GM21717 (cell line): Measurements from ENCODE around the gene IL1A.

Source experiments
- ATAC-seq: cut with Tn5 transposase; IDR thresholded peaks from one replicate; pipeline ENCODE4 v1.9.1; 2021; ENCODE audit warnings: mild to moderate bottlenecking, moderate library complexity; ENCODE audit not compliant: unreplicated experiment

The IL1A gene

GRCh38 chr2:112764071-112765044, 19.9 kb downstream of the IL1A start, which contains the start of gene CKAP2L:
TSS of gene CKAP2L (minus strand) at chr2:112764609. CDS start at chr2:112764598, 11 bp downstream.
- peak; percentile 95 for ATAC-seq

- no peak for ATAC-seq
Measured at GRCh38 chr2:112762276-112762675, 22.0 kb downstream of the IL1A start.

DNA sequence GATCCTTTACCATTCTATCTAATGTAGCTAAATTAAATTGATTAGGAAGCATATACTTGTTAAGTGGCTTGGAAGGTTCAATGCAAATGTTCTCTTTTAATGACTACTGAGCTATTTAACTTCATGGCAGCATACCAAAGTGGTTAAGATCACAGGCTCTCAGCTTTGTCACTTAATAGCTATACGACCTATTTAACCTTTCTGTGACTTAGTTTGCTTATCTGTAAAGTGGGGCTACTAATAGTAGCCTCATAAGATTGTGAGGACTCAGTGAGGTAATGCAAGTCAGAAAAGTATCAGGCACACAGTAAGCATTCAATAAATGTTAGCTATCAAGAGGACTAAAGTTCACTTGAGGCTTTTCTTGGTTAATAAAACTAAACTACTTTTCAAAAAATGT, 24.1 kb downstream of the IL1A start:
- ATAC-seq: no peak

DNA sequence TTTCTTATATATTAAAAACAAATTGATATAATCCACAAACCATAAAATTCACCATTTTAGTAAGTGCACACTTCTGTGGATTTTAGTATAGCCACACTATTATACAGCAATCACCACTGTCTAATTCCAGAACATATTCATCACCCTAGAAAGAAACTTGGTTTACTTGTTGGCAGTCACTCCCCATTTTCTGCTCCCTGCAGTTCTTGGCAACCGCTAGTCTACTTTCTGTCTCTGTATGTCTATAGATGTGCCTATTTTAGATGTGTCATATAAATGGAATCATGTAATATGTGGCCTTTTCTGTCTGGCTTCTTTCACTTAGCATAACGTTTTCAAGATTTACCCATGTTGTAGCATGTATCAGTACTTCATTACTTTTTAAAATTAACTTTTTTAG, 25.6 kb downstream of the IL1A start:
- ATAC-seq: no peak

DNA sequence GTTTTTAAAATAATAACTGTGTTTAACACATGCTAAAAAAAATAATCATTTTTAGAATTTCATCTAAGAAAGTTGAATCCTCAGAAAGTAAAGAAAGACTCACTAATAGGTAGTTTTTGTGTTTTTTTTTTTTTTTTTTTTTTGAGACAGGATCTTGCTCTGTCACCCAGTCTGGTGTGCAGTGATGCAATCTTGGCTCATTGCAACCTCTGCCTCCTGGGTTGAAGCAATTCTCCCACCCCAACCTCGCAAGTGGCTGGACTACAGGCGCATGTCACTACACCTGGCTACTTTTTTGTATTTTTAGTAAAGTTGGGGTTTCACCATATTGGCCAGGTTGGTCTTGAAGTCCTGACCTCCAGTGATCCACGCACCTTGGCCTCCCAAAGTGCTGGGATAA, 27.0 kb downstream of the IL1A start:
- no peak for ATAC-seq

GRCh38 chr2:112756207-112756606, 28.1 kb downstream of the IL1A start:
- no peak for ATAC-seq

GRCh38 chr2:112755444-112755843, 28.8 kb downstream of the IL1A start:
- ATAC-seq: no peak

DNA sequence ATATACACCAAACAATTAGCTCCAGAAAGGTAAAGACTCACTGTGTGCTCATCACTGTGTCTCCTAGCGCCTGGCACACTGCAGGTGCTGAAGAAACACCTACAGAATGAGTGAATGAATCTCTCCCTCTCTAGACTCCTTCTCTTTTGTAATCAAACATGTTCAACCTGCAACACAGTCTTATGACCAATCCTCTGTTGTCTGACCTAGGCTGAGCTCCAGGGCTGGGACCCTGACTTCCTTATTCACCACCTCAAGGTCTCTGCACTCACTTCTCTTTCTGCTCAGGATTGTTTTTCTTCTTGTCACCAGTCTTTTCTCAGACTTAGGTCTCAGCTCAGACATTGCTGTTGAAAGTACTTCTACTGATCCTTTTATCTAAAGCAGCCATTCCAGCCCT, 29.7 kb downstream of the IL1A start:
- no peak for ATAC-seq

GRCh38 chr2:112752667-112753066, 31.6 kb downstream of the IL1A start:
- no peak for ATAC-seq

DNA sequence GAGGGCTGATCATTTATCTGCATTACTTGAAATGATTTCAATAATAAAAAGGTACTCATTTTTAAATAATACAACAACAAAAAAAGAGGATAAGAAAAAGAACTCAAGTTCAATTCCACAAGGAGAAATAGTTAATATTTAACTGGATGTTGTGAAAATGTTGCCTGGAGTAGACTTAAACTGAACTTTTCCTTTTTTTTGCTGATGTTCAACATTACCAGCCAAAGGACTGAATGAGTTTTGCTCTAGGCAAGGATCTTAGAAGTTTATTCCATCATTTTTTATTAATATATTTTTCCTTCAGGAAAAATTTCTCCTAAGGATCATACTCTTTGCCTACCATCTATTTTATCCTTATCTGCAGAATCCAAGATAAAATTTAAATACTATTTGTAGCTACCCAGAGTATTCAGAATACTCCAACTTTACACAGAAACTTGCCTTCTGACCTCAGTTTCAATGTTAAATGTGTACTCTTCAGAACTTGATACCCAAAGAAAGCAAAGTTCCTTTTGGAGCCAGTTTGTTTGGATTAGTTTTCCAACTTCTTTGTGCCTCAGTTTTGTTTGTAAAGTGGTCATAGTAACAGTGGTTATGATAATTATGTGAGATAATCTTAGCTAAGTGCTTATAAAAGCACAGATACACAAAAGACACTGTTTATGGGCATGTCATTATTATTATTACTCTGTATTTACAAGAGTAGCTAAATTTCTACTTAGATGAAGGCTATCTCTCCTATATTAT, 32.7 kb downstream of the IL1A start:
- ATAC-seq: no peak

- ATAC-seq: no peak
Measured at GRCh38 chr2:112750560-112750843, 33.8 kb downstream of the IL1A start.

- ATAC-seq: no peak
Measured at GRCh38 chr2:112749755-112750559, 34.3 kb downstream of the IL1A start.

DNA sequence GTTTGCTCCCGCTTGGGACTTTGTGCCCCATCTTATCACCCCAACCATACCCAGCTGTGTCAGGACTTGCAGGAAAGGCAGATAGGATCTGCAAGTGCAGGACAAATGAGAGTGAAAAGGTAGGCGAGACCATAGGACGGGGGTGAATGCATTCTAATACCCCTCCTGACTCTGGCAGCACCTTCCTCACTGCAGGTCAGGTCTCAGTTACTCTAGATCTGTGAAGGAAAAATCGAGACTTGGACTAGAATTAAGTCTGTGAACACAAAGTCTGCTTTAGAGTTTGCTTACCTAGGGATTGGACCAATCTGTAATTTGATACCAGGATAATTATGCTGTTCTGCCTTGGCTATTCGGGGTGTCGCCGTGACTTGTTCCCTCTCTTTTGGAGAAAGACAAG, 43.8 kb downstream of the IL1A start:
- ATAC-seq: no peak

DNA sequence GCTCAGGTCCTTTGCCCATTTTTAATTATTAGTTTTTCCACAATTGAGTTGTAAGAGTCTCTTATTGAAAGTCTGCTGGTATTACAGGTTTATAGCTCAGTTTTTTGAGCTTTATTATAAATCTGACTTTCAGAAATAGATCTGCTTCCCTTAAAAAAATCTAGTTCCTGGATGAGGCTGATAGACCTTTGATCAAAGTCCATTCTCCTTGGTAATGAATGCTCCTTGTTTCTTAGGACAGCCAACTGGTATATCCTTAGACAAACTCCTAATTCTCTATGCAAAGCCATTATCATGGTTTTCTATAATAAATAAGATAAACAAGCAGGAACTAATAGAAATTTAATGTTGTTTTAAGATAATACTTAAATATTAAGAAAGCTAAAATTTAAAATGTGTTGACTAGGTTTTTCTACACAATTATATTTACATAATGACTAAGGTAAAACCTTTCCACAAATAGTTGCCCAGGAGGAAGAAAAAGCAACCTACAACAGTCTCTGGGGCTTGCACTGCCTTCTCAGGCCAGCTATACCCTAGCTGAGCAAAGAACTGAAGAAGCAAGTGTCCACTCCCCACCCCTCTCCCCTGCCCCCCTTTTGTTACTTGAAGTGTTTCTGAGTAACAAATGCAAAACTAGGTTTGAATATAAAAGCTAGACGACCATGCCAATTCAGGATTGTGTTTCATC, 46.6 kb downstream of the IL1A start:
- ATAC-seq: no peak

DNA sequence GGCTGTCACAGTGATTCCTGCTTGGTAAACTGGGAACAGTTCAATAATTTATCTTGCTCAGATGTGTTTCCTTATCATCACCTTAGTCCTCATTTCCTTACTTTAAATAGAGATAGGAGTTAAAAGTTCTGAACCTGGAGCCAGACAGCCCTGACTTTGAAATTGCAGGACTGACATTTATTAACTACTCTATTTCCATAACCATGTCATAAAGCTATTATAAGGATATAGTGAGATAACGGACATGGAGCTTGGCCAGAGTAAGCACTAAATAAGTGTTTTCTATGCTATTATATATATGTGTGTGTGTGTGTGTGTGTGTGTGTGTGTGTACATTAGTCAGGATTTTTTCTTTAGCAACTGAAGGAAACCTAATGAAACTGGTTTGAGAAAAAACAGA, 50.4 kb downstream of the IL1A start:
- ATAC-seq: no peak

GRCh38 chr2:112733456-112733855, 50.8 kb downstream of the IL1A start:
- ATAC-seq: no peak

DNA sequence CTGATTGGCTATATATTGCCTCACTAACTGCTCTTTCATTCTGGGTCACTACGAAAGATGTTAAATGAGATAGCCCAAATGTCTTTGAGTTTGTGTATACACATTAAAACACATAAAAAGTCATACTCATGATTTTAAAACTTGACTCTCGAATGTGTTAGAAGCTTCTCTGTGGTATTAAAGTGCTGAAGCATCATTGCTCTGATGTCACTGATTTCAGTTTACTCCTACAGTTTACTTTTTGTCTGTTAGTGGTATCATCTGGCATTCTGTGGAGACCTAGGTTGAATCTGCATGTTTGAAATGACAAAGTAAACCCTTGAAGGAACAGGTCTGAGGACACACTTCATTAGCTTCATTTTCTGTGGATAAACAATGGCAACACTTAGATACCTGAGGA, 52.8 kb downstream of the IL1A start:
- ATAC-seq: no peak

DNA sequence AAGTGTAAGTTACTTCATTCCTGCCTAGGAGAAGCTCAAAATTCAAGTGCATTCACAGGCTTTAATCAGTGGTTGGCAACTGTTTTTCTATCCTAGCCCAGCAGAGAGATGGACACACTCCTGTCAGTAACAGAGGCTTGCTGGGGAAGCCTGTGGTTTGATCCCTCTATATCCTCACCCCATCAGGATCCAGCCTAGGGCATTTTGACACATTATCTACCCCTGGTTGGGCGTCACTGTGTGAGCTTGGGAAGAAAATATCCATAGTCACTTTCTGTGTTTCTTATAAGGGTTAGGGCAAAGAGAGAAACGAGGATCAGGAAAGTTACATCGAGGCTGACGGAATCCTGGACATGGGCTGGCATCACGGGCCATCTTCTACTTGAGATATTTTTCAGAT, 53.5 kb downstream of the IL1A start:
- no peak for ATAC-seq

DNA sequence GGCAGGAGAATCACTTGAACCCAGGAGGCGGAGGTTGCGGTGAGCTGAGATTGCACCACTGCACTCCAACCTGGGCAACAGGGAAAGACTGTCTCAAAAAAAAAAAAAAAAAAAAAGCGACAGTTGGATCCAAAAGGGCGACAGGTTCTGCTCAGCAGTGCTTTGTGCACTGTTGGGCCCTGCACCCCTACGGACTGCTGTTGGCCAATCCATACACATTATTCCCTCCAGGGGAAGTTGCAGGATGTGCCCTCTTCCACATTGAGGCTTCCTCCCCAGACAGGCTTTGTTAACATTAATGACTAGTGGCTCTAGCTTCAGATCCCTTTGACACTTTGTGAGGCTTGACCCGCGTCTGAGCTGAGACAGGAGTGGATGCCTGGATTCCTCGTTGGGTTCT, 54.1 kb downstream of the IL1A start:
- ATAC-seq: no peak

DNA sequence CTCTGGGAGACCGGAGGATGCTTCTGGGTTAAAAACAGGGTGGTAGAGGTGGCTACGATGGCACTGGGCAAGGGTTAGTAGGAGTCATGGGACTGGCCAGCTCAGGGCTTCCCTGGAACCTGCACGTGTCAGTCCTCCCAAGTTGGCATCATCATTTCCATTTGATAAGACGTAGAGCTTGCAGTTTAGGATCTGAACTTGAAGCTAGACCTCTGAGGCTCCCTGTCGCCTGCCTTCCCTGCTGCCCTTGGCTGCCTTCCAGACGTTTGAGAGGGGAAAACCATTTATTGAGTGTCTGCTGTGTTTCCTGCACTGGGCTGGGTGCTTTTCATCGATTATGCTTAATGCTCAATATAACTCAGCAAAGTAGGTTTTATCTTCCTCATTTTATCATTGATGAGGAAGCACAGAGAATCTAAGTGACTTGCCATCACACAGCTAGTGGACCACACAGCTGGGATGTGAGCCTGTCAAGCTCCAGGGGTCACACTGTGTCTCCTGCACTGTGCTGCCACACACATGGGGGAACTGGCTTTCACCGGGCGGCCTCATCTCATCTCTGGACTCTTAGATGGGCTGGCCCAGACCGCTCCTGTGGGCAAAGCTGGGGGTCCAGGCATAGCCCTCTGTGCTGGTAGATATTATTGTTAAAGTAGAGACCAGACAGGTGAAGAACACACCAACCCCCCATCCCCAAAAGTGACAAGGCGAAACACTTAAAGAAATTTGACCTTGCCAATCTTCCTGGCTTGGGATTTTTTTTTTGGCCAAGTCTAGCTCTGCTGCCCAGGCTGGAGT, 55.7 kb downstream of the IL1A start:
- ATAC-seq: no peak
